ENCODE results near the gene EPS15. TPM values are rescaled to one million over a fixed set of nuclear protein-coding genes. Genes with fewer than 3 reads are reported as not detected.
"Not testable (repeated sequence)": the region's sequence is repeated elsewhere in the genome, so short reads cannot be mapped to it uniquely, and the experiment has no call there.

The EPS15 gene
- total and polyA plus RNA-seq, 2 donors from 2014 or later, result 17.5 to 91.3 TPM

DNA sequence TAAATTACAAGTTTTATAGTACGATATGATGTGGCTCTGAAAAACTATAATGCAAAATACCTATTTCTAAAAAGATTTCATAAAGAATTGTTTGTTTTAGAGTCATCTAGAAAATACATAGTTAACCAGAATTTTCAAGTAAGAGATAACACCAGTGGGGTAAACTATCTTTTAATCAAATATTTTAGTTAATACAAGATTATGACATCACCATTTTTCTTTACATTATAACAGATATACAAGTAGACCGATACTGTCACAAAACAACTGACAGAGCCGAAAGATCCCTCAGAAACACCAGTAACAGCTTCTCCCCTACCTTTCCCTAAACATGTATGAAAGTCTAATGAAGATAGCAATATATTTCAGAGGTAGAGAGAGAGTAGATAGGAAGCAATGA lies 54.2 kb downstream of the EPS15 start:
- no peak overlapping the region for H3K9ac ChIP-seq (ENCODE audit: low read length in 3 of 3)
- intact Hi-C loops (cut with DNase I), result no loop called here
- DNase-seq (no peak), FAIRE-seq (no peak)
- H3K27me3 ChIP-seq (ENCODE audit: control insufficient read depth, insufficient read depth, low read length), result no peaks in the 10 kb centered on the region
- peaks cover 0 to 17% (median 0%) of the 10 kb centered on the region in 3 donors for H3K36me3 ChIP-seq (ENCODE audit: control insufficient read depth in 2 of 3, insufficient read depth in 3 of 3, low read length in 3 of 3)
- no peak overlapping the region for H3K27ac ChIP-seq (ENCODE audit: low read depth in 2 of 2, low read length in 2 of 2)
- H3K4me3 ChIP-seq (ENCODE audit: low read length in 3 of 3), result no peak overlapping the region
- no peaks in the 10 kb centered on the region for H3K4me1 ChIP-seq (ENCODE audit: control insufficient read depth in 2 of 3, insufficient read depth in 2 of 3, low read depth in 1 of 3, low read length in 3 of 3)
- TF ChIP-seq, protein P1, sequence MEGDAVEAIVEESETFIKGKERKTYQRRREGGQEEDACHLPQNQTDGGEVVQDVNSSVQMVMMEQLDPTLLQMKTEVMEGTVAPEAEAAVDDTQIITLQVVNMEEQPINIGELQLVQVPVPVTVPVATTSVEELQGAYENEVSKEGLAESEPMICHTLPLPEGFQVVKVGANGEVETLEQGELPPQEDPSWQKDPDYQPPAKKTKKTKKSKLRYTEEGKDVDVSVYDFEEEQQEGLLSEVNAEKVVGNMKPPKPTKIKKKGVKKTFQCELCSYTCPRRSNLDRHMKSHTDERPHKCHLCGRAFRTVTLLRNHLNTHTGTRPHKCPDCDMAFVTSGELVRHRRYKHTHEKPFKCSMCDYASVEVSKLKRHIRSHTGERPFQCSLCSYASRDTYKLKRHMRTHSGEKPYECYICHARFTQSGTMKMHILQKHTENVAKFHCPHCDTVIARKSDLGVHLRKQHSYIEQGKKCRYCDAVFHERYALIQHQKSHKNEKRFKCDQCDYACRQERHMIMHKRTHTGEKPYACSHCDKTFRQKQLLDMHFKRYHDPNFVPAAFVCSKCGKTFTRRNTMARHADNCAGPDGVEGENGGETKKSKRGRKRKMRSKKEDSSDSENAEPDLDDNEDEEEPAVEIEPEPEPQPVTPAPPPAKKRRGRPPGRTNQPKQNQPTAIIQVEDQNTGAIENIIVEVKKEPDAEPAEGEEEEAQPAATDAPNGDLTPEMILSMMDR (IDR thresholded peaks at IDR 0.05; ENCODE audit: borderline replicate concordance, extremely low read depth, insufficient read depth), result no peak
- H3K9me3 ChIP-seq (ENCODE audit: control insufficient read depth in 2 of 3, insufficient read depth in 1 of 3, low read length in 3 of 3), result no peaks in the 10 kb centered on the region

DNA sequence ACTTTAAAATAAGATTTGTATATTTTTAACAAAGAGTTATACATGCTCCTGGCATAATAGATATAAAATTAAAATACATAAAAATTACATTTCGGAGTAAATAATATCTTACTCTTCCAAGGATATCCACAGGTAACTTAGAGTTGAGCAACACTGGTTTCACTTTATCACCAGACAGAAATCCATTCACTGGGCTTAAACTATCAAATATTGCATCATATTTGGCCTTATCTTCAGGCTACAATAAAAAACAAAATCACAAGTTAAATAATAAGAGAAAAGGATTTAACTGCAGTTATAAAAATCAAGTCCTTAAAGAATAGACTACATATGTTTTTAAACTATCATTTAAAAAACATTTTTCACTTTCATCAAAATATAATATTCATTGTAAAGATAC lies 55.5 kb downstream of the EPS15 start:
- no peak overlapping the region for H3K27ac ChIP-seq (ENCODE audit: low read depth in 2 of 2, low read length in 2 of 2)
- H3K4me3 ChIP-seq (ENCODE audit: low read length in 3 of 3), result no peak overlapping the region
- peaks cover 0 to 20% (median 0%) of the 10 kb centered on the region in 3 donors for H3K36me3 ChIP-seq (ENCODE audit: control insufficient read depth in 2 of 3, insufficient read depth in 3 of 3, low read length in 3 of 3)
- H3K9me3 ChIP-seq (ENCODE audit: control insufficient read depth in 2 of 3, insufficient read depth in 1 of 3, low read length in 3 of 3), result no peaks in the 10 kb centered on the region
- H3K4me1 ChIP-seq (ENCODE audit: control insufficient read depth in 2 of 3, insufficient read depth in 2 of 3, low read depth in 1 of 3, low read length in 3 of 3), result no peaks in the 10 kb centered on the region
- FAIRE-seq (peak; percentile 49), DNase-seq (no peak)
- no peaks in the 10 kb centered on the region for H3K27me3 ChIP-seq (ENCODE audit: control insufficient read depth, insufficient read depth, low read length)
- no peak overlapping the region for H3K9ac ChIP-seq (ENCODE audit: low read length in 3 of 3)
- TF ChIP-seq, protein P1 (IDR thresholded peaks at IDR 0.05; ENCODE audit: borderline replicate concordance, extremely low read depth, insufficient read depth), result no peak
- intact Hi-C loops (cut with DNase I), result no loop called here

DNA sequence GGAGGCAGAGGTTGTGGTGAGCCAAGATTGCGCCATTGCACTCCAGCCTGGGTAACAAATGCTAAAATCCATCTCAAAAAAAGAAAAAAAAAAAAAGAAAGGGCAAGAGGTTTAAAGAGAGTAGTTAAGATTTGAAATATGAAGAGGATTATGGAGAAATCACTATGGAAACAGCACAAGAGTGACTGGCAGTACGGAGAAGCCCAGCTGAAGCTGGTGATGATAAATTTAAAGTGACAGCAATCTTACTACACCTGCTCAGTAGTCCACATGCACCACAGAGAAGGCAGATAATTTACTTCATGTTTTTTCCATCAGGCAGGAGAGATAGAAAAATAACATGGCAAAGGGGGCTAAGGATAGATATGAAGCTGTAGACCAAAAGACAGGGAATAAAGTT lies 56.8 kb downstream of the EPS15 start:
- H3K4me1 ChIP-seq (ENCODE audit: control insufficient read depth in 2 of 3, insufficient read depth in 2 of 3, low read depth in 1 of 3, low read length in 3 of 3); H3K9me3 ChIP-seq (ENCODE audit: control insufficient read depth in 2 of 3, insufficient read depth in 1 of 3, low read length in 3 of 3); H3K9ac ChIP-seq (ENCODE audit: low read length in 3 of 3); H3K4me3 ChIP-seq (ENCODE audit: low read length in 3 of 3); H3K27ac ChIP-seq (ENCODE audit: low read depth in 2 of 2, low read length in 2 of 2); intact Hi-C loops (cut with DNase I); H3K27me3 ChIP-seq (ENCODE audit: control insufficient read depth, insufficient read depth, low read length); FAIRE-seq; DNase-seq: not testable (repeated sequence)
- H3K36me3 ChIP-seq (ENCODE audit: control insufficient read depth in 2 of 3, insufficient read depth in 3 of 3, low read length in 3 of 3), result peaks cover 0 to 18% (median 0%) of the 10 kb centered on the region in 3 donors

DNA sequence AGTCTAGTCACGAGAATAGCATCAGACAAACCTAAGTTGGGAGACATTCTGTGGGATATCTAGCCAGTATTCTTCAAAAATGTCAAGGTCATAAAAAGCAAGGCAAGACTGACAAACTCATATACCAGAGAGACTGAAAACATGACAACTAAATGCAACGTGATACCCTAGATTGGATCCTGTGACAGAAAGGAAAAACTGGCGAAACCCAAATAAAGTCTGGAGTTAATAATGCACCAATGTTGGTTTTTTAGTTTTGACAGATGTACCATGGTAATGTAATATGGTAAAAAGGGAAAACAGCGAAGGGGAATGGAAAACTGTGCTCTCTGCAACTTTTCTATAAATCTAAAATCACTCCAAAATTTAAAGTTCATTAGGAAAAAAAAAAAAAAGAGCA lies 64.5 kb downstream of the EPS15 start:
- Histone ChIP-seq H3K4me3 (ENCODE audit: low read length in 3 of 3) (no peak overlapping the region), H3K9ac (ENCODE audit: low read length in 3 of 3) (no peak overlapping the region), H3K4me1 (ENCODE audit: control insufficient read depth in 2 of 3, insufficient read depth in 2 of 3, low read depth in 1 of 3, low read length in 3 of 3) (no peaks in the 10 kb centered on the region), H3K27ac (ENCODE audit: low read depth in 2 of 2, low read length in 2 of 2) (no peak overlapping the region), H3K27me3 (ENCODE audit: control insufficient read depth, insufficient read depth, low read length) (no peaks in the 10 kb centered on the region), H3K9me3 (ENCODE audit: control insufficient read depth in 2 of 3, insufficient read depth in 1 of 3, low read length in 3 of 3) (no peaks in the 10 kb centered on the region), H3K36me3 (ENCODE audit: control insufficient read depth in 2 of 3, insufficient read depth in 3 of 3, low read length in 3 of 3) (peaks cover 0 to 18% (median 2%) of the 10 kb centered on the region in 3 donors)
- DNase-seq (peak in 1 of 5 donors; percentile 3), FAIRE-seq (no peak)
- intact Hi-C loops (cut with DNase I), result no loop called here
- TF ChIP-seq, protein P1 (IDR thresholded peaks at IDR 0.05; ENCODE audit: borderline replicate concordance, extremely low read depth, insufficient read depth), result no peak
